Raji (cell line): ENCODE data around the gene TUBB3.

Experiments
- POLR2A ChIP-seq: IDR thresholded peaks from 2 replicates; pipeline ENCODE4 v1.6.1; 2011; ENCODE audit warnings: low read depth, low read length, control low read depth; ENCODE audit not compliant: insufficient read depth

TUBB3 gene

DNA sequence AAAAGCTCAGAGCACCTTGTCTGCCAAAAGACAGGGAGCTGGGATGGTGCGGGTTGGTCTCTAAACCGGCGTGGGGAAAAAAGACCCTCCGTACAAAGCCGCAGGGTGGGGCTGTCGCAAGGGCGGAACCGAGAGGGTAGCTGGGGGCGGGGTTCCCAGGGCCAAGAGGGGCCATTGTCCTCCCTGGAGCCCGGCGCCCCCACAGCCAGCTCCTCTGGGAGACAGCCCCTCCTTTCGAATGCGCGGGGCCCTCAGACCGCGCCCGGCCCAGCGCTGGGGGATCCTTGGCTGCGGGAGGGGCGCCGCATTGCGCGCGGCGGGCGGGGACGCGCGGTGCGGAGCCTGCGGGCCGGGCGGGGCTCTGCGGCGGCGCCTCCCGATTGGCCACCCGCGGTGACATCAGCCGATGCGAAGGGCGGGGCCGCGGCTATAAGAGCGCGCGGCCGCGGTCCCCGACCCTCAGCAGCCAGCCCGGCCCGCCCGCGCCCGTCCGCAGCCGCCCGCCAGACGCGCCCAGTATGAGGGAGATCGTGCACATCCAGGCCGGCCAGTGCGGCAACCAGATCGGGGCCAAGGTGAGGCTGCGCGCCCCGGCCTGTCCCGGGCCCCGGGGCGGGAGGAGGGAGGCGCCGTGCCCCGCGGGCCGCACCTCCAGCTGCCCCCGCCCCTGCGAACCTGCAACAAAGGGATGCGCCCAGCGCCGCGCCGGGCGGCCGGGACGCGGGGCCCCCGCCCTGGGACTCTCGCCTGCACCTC is at the start of gene TUBB3:
TSS of gene TUBB3 (plus strand) at position 459 of the 756 bp plus-strand sequence. CDS start at position 519, 60 bp downstream.
- TF ChIP-seq POLR2A, result peak; percentile 87

DNA sequence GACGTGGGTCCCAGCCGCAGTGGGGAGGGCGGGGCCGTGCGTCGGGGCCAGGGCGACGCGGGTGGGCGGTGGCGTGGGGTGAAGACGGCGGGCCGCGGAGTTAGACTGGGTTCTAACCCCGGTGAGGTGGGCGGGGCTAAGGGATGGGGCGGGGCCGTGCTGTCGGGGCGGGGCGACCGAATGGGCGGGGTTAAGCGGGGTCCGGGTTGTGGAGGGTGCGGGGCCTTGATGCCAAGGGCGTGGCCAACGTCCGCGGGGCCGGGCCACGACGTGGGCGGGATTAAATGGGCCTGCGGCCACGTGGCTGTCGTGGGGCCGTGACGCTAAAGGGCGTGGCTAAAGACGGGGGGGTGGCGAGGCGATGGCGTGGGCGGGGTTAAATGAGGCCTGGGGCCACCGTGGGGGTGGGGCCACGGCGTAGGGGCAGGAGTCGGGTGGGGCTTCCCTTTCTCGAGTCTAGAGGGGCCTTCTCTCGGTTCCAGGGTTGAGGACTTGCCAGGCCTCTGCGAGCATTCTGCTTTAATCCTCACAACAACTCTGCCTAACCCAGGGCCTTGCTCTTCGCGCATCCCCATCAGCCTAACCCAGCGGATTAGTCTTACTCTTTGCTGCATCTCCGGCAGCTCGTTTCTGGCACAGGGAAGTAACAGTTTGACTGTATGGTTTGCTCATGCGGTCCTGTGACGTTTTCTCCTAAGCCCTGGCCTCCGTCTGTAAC is 49.0 kb upstream of the TUBB3 start:
- no peak for TF ChIP-seq POLR2A

DNA sequence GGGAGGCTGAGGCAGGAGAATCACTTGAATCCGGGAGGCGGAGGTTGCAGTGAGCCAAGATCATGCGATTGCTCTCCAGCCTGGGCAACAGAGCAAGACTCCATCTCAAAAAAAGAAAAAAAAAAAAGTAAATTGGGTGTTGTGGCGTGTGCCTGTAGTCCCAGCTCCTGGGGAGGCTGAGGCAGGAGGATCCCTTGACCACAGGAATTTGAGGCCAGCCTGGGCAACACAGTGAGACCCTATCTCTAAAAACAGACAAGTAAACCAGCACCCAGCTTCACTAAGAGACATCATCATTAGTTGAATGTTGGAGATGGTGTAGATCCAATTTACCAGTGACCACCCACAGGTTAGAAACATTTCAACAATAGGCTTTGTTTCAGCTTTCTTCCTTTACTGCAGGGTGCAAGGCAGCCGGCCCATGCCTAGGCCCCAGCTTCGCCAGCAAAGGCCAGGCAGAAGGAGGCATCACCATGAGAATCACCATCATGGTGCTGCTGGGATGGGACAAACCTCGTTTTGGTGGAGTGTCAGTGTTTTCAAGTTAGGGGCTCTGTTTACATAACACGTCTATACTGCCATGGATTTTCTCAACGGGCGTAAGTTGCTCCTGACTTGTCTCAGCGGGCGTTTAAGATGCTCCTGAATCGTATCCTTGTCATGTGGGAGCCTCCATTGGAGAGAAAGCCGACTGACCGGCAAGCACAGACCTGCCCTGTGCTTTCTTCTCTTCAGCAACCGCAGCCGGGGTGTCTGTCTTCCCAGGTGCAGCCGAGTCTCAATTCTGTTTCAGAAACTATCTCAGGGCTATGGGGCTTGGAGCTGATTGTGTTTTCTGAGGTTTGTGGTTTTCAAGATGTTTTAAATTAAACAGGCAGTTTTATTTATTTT is 42.4 kb upstream of the TUBB3 start:
- TF ChIP-seq POLR2A, result no peak

DNA sequence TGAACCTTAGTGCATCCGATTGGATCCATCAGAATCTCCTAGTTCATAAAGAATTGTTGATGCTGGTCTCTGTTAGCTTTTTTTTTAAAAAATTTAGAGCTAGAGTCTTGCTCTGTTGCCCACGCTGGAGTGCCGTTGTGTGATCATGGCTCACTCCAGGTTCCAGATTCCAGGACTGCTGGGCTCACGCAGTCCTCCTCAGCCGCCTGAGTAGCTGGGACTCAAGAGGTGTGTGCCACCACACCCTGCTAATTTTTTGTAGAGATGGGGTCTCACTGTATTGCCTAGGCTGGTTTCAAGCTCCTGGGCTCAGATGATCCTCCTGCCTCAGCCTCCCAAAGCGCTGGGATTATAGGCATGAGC is 41.8 kb upstream of the TUBB3 start:
- no peak for TF ChIP-seq POLR2A

DNA sequence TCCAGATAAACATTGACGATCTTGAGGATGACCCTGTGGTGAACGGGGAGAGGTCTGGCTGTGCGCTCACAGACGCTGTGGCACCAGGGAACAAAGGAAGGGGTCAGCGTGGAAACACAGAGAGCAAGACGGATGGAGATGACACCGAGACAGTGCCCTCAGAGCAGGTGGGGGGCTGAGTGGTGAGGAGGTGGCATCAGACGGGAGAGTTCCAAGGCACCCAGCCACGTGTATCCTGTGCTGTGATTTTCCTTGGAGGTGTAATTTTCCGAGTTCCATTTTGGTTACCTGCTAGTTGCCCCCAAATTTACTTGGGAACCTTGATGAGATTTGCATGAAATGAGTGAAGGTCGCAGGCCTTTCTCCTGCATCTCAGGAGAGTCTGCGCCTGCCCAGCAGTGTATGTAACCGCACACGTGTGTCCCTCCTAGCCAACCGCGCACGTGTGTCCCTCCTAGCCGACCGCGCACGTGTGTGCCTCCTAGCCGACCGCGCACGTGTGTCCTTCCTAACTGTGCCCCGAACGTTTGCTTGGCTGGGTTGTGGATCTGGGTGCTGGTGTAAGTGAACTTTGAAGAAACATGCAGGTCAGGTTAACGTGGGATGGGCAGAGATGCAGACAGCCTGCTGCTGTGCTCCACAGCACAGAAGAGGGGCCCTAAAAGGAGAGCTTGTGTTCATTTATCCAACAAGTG is 39.6 kb upstream of the TUBB3 start:
- TF ChIP-seq POLR2A, result no peak

DNA sequence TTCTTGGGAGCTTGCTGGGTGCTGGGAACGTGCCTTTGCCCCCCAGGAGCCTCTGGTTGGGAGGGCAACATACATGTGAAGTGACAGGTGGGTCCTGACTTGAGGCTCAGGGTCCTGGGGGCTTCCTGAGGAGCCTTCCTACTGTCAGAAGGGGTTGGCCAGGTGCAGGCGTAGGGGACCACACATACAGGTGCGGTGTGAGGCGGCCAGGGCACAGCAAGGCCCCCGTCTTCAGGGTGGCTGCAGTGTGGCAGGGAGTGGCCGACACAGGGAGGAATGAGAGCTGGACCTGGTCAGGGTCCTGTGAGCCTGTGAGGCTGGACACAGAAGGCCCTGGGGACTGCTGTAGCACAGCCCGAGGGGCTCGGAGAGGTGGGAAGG is 39.1 kb upstream of the TUBB3 start:
- TF ChIP-seq POLR2A, result no peak

DNA sequence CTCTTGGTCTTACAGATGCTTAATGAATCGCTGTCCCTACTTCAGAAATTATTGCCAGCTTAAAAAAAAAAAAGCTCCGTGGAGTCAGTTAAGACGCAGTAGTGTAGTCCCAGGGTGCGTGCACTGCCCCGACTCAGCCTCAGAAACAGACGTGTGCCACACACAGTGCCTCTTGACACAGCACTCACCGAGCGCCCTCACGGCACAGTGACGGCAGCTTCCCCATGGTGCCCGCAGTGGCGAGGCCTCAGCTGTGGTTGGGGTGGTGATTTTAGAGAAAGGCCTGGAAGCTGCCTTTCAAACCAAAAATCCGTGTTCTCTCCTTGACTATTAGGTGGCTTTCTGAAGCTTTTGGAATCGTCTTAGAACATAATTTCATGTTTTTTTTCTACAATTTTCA is 35.9 kb upstream of the TUBB3 start:
- TF ChIP-seq POLR2A, result no peak

DNA sequence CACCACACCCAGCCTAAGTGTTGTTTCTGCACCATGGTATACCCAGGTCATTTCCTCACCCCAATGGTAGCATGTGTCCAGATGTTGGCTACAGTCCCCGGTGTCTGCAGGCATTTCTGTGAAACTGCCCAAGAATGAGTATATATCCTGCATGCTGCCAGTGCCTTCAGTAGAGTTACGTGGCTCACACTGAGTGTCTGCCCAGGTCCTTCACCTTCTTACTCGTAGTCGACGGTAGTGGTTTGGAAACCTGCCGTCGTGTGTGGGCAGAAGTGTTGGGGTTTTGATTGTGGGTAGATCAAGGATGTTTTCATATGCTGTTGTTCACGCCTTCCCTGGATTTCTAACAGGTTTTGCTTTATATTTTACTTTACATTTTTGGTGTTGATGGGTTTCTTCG is 32.9 kb upstream of the TUBB3 start:
- TF ChIP-seq POLR2A, result no peak

DNA sequence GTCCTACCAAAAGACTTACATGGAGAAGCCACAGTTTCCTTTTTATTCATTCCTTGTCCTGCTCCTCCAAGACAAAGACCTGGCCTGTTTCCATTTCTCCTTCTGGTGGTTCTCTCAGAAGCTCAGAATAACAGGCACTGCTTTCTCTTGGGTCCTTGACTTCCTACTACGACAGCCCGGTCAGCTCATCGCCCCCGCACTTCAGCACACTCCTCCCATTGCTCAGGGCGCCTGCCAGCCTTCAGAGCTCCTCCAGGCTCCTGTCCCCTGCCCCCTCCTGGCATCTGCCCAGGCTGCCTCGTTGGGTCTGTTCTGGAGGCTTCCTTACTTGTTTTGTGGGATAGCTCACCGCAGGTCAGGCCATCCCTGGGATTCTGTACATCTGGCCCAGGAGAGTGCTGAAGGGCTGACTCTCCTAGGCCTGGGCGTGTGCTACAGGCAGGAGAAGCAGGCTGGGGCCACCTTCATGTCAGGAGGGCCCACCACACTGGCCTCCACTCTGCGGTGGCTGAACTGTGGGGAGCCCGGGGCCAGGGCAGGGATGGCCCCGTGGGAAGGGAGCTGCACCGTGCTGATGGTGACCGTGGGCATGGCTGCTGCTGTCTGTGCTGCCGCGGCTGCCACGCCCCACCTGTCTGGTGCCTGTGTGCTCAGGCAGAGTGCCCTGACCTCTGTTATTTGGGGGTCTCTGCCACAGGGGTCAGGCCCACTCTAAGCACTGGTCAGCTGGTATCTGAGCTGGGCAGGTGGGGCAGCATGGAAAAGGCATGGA is 32.1 kb upstream of the TUBB3 start:
- TF ChIP-seq POLR2A, result no peak

DNA sequence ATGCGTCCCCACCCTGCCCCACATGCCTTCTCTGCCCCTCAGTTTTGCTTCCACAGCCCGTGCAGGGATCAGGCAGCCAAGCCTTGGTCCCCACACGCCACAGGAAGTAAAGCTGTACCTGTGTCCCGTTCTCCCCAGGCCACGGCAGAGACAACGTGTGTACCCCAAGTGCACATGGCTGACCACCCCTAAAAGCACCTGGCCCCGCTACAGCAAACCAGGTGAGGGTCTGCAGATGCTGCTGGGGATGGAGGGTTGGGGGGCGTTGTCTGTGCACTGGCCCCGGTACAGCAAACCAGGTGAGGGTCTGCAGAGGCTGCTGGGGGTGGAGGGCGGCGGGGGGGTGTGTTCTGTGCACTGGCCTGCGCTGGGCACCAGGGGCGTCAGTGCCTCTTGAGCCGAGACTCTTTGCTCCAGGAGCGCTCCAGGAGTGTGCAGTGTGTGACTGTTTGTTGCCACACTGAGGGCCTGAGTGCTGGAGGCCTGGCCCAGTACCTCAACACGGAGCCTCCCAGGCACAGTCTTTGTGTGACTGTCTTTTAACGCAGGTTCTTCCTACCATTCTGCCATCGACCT is 31.0 kb upstream of the TUBB3 start:
- no peak for TF ChIP-seq POLR2A

DNA sequence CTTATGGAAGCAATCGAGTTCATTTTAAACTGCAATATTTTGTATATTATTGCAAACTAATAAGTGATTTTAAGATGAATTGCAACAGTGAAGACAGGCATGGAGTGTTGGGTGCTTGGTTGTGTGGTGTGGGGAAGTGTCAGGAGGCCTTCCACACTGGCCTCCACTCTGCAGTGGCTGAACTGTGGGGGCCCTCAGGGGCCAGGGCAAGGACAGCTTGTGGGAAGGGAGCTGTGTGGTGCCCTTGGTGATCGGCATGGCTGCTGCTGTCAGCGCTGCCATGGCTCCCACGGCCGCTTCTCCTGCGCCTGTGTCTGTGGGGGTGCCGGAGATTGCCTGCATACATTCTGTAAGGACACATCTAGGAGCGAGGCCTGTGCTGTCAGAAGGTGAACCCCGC is 30.5 kb upstream of the TUBB3 start:
- no peak for TF ChIP-seq POLR2A

DNA sequence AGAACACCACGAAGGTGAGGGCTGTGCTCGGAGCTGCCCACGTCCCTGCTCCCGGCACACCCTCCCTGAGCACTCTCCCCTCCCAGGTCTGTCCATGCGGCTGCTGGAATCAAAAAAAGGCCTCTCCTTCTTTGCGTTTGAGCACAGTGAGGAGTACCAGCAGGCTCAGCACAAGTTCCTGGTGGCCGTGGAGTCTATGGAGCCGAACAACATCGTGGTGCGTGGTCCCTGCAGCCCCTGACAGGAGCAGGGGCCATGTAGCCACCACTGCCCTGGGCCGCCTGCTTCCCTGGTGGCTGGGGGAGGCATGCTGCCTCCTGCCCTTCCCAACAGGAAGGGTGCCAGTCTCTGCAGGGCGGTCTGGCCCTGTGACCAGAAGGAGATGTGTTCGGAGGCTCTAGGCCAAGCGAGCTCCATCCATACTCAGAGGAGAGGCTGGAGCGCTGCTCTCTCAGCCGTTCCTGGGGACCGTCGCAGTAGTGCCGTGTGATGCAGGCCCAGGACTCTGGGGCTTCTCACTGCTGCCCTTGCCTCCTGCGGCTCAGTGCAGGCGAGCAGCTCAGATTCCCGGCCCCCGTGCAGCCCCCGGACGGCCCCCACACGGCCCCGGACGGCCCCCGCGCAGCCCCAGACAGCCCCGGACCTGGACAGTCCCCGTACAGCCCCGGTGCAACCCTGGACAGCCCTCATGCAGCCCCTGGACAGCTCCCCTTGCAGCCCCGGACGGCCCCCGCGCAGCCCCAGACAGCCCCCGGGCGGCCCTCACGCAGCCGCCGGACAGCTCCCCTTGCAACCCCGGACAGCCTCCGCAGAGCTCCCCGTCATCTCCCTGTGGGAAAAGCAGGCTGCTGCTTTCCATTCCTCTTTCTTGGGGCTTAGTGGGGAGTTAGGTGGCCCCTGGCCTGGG is 29.2 kb upstream of the TUBB3 start:
- TF ChIP-seq POLR2A, result no peak
